Measurements from ENCODE around the gene USP22. TPM values are rescaled to one million over a fixed set of nuclear protein-coding genes. Genes with fewer than 3 reads are reported as not detected.

The USP22 gene
- total RNA-seq, 1 experiment from 2014 or later: 167 TPM

DNA sequence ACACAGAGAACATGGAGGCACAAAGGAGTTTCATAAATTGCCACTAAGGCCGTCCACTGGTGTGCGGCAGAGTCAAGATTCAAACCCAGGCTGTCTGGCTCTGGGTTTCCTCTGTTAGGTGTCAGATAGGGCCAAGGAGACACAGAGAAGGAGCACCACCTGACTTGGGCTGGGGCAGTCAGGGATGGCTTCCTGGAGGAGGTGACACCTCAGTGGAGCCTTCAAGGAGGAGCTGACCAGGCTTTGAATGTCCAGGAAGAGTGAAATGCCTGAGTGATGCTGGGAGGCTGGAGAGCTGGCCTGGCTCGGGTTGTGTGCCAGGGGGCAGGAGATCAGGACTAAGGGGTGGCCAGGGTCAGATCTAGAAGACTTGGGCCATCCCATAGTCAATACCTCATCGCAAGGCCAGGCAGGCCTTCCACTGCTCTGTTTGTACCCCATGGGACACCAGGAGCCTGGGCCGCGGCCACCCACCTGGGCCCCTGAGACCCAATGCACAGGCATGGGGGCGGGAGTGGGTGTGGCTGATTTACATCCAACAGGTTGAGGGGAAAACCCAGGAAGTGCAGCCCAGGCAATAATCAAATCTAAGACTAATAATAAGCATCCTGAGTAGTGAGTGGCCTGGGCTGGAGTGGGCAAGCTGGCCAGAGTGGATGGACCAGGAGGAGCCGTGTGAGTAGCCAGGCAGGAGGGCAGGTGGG, 73.7 kb downstream of the USP22 start:
- H3K9me3 ChIP-seq (replicated peaks): no peaks in the 10 kb centered on the region
- no peaks in the 10 kb centered on the region for H3K36me3 ChIP-seq
- H3K4me3 ChIP-seq: no peak overlapping the region
- no peak overlapping the region for H3K27ac ChIP-seq
- H3K4me1 ChIP-seq (replicated peaks): no peaks in the 10 kb centered on the region
- no peaks in the 10 kb centered on the region for H3K27me3 ChIP-seq (replicated peaks)
- DNase-seq (ENCODE audit: low read depth in 1 of 2, low spot score in 2 of 2): no peak

DNA sequence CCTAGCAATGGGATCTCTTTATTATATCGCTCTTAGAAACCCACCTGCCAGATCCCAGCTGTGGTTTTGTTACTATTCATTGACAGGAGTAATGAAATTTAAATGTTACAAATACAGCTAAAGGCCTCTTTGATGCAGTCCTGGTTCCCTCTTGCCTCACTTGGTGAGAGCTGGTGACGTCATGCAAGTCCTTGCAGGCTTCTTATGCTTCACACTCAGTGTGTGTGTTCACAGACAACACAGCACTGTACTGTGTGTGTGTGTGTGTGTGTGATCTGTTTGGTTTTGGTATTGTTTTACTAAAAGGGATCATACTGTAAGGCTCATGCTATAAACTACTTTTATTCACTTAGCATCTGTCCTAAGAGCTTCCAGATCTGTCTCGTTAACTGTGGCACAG, 75.0 kb downstream of the USP22 start:
- H3K36me3 ChIP-seq: no peaks in the 10 kb centered on the region
- DNase-seq (ENCODE audit: low read depth in 1 of 2, low spot score in 2 of 2): no peak
- no peak overlapping the region for H3K4me3 ChIP-seq
- H3K4me1 ChIP-seq (replicated peaks): no peaks in the 10 kb centered on the region
- no peak overlapping the region for H3K27ac ChIP-seq
- no peaks in the 10 kb centered on the region for H3K27me3 ChIP-seq (replicated peaks)
- H3K9me3 ChIP-seq (replicated peaks): no peaks in the 10 kb centered on the region

GRCh38 chr17:20966870-20967269, 75.9 kb downstream of the USP22 start:
- Histone ChIP-seq H3K27me3 (replicated peaks) (no peaks in the 10 kb centered on the region), H3K4me3 (no peak overlapping the region), H3K36me3 (no peaks in the 10 kb centered on the region), H3K4me1 (replicated peaks) (no peaks in the 10 kb centered on the region), H3K27ac (no peak overlapping the region), H3K9me3 (replicated peaks) (no peaks in the 10 kb centered on the region)
- DNase-seq (ENCODE audit: low read depth in 1 of 2, low spot score in 2 of 2): no peak

DNA sequence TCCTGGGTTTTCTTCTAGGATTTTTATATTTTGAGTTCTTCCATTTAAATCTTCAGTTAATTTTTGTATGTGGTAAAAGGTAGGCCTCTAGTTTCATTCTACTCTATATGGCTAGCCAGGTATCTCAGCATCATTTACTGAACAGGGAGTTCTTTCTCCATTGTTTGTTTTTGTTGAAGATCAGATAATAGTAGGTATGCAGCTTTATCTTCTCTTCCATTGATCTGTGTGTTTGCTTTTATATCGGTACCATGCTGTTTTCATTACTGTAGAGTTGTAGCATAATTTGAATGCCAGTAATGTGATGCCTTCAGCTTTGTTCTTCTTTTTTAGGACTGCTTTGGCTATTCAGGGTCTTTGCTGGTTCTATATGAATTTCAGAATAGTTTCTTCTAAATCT, 77.3 kb downstream of the USP22 start:
- H3K4me1 ChIP-seq (replicated peaks): no peaks in the 10 kb centered on the region
- no peak overlapping the region for H3K27ac ChIP-seq
- no peaks in the 10 kb centered on the region for H3K36me3 ChIP-seq
- H3K27me3 ChIP-seq (replicated peaks): no peaks in the 10 kb centered on the region
- DNase-seq (ENCODE audit: low read depth in 1 of 2, low spot score in 2 of 2): no peak
- no peaks in the 10 kb centered on the region for H3K9me3 ChIP-seq (replicated peaks)
- H3K4me3 ChIP-seq: no peak overlapping the region

DNA sequence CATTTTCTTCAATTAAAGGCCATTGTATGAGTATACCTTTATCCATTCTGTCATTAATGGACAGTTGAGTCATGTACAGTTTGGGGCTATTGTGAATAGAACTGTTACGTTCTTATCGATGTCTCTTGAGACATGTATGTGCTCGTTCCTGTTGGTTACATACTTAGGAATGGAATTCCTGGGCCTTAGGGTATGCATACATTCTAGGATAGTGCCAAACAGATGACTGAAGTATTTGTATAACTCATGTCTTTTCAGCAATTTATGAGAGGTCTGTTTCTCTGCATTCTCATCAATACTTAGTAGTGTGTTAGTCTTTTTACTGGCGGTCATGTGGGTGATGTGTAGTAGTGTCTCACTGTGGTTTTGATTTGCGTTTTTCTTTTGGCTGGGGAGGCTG, 81.2 kb downstream of the USP22 start:
- no peaks in the 10 kb centered on the region for H3K9me3 ChIP-seq (replicated peaks)
- no peak for DNase-seq (ENCODE audit: low read depth in 1 of 2, low spot score in 2 of 2)
- H3K27me3 ChIP-seq (replicated peaks): no peaks in the 10 kb centered on the region
- no peaks in the 10 kb centered on the region for H3K4me1 ChIP-seq (replicated peaks)
- H3K36me3 ChIP-seq: no peaks in the 10 kb centered on the region
- no peak overlapping the region for H3K27ac ChIP-seq
- H3K4me3 ChIP-seq: no peak overlapping the region

- H3K27ac ChIP-seq: no peak overlapping the region
- no peaks in the 10 kb centered on the region for H3K36me3 ChIP-seq
- no peaks in the 10 kb centered on the region for H3K9me3 ChIP-seq (replicated peaks)
- H3K27me3 ChIP-seq (replicated peaks): no peaks in the 10 kb centered on the region
- no peak overlapping the region for H3K4me3 ChIP-seq
- no peak for DNase-seq (ENCODE audit: low read depth in 1 of 2, low spot score in 2 of 2)
- 0 out of 2 replicates have a peak, but pooled peaks cover under 1% of the 10 kb centered on the region for H3K4me1 ChIP-seq (replicated peaks)
Observed at GRCh38 chr17:20960871-20961270, 81.9 kb downstream of the USP22 start.

DNA sequence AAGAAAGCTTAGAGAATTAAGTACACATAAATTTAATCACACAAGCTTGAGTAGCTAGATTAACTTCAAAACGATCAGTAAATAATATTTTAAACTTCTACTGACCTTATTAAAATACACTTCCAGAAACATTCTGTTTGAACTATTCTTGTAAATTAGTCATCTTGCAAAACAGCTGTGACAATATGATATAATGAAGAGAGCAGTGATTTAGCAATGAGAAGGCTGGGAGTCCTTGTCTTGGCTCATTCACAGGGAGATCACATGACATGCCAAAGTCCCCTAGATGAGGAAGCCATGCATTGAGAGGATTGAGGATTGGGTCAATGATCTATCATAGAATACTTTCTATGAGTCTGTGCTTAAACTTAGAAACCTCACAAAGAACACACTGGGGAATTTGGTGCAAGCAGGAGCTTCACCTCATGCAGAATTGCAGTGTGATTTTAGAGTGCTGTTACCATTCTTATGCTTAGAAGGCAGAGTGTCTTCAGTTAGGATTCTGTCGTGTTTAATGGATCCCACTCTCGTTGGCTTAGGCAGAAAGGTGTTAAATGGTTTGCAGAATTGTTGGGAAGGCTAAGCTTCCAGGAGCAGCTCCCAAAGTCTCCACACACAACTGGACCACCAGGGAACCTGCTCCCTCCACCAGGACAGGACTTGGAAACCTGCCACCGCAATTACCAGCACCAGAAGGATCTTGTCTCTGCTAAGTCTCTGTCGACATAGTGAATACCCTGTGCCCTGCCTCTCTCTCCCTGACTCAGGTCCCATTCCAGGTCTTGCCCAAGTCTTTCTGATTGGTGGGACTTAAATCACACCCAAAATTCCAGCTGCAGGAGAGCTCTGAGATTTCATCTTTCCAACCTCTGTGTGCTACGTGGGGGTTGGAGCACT, 87.1 kb downstream of the USP22 start:
- no peak overlapping the region for H3K4me3 ChIP-seq
- 0 out of 2 replicates have a peak, but pooled peaks cover 3% of the 10 kb centered on the region for H3K4me1 ChIP-seq (replicated peaks)
- H3K27ac ChIP-seq: no peak overlapping the region
- DNase-seq (ENCODE audit: low read depth in 1 of 2, low spot score in 2 of 2): no peak
- no peaks in the 10 kb centered on the region for H3K9me3 ChIP-seq (replicated peaks)
- H3K27me3 ChIP-seq (replicated peaks): no peaks in the 10 kb centered on the region
- H3K36me3 ChIP-seq: no peaks in the 10 kb centered on the region

GRCh38 chr17:20954794-20955193, 88.0 kb downstream of the USP22 start:
- Histone ChIP-seq H3K36me3 (no peaks in the 10 kb centered on the region), H3K9me3 (replicated peaks) (no peaks in the 10 kb centered on the region), H3K4me1 (replicated peaks) (0 out of 2 replicates have a peak, but pooled peaks cover 3% of the 10 kb centered on the region), H3K27ac (no peak overlapping the region), H3K27me3 (replicated peaks) (no peaks in the 10 kb centered on the region), H3K4me3 (no peak overlapping the region)
- DNase-seq (ENCODE audit: low read depth in 1 of 2, low spot score in 2 of 2): no peak

- Histone ChIP-seq H3K9me3 (replicated peaks) (no peaks in the 10 kb centered on the region), H3K27me3 (replicated peaks) (no peaks in the 10 kb centered on the region), H3K36me3 (no peaks in the 10 kb centered on the region), H3K27ac (no peak overlapping the region), H3K4me3 (no peak overlapping the region), H3K4me1 (replicated peaks) (0 out of 2 replicates have a peak, but pooled peaks cover 3% of the 10 kb centered on the region)
- no peak for DNase-seq (ENCODE audit: low read depth in 1 of 2, low spot score in 2 of 2)
Observed at GRCh38 chr17:20952183-20952582, 90.6 kb downstream of the USP22 start.

Other genes with a start within 250 kb of the USP22 start
- gene DHRS7B, start 84.0 kb upstream of the USP22 start, total RNA-seq (2014; rRNA removed; shearing (Covaris generic)): 18.4 and 33.8 TPM in 2 replicates
- gene TMEM11, start 171.2 kb upstream of the USP22 start, total RNA-seq (2014; rRNA removed; shearing (Covaris generic)): 20.5 and 23.9 TPM in 2 replicates
- 0.22 and 1.7 TPM in 2 replicates for gene NATD1, start 210.4 kb upstream of the USP22 start, total RNA-seq (2014; rRNA removed; shearing (Covaris generic))
- gene MAP2K3, start 241.7 kb upstream of the USP22 start, total RNA-seq (2014; rRNA removed; shearing (Covaris generic)): 14.7 and 21.1 TPM in 2 replicates

All from SJSA1 (cell line).